A172 (cell line): ENCODE data around the gene CFAP53. TPM values are rescaled to one million over a fixed set of nuclear protein-coding genes. Genes with fewer than 3 reads are reported as not detected.

Source experiments
- DNase-seq: peaks from one replicate; pipeline ENCODE4 v3.0.0-alpha.2; 2015; ENCODE audit warnings: low spot score
- total RNA-seq: library from RNA; depleted of rRNA; stranded (reverse); fragments of >200 nt; shearing (Covaris generic); gene quantifications from 2 replicates; pipeline ENCODE4 v1.2.3, GENCODE V29; 2014

Gene CFAP53
- total RNA-seq, 1 experiment from 2014 or later, result 0.86 TPM

DNA sequence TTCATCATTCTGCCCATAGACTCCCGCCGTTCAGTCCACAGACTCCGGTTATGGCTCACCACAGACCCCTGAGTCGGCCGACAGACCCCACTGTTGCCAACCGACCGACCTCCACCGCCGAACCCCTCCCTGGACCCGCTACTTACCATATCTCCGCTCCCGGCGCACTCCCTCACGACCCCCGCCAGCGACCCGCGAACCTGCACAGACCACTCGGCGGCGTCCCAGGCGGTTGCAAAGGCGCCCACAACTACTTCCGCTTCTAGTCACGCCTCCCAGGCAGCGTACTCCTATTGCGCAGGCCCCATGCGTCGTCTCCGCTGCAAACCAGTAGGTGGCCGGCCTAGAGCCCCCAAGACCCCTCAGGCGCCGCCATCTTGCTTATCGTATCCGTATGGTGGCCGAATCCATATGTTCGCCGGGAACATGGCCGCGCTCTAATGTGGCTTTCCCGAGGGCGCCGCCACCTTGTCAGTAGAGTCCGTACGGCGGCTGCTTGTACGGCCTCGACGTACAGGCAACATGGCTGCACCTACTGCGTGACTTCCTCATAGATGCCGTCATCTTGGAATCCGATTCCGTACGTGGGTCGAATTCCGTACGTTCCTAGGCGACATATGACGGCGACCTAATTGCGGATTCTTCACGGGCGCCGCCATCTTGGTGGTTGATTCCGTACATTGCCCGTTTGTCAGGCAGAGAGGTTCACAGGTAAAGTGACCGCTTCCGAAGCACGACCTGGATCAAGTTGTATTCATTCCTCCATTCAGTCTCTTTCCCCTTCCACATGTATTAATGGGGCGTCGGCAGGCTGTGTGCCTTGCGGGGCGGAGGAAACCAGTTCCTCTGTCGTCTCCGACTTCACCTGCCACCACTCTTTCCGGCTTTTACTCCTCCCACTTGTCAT, 21.4 kb upstream of the CFAP53 start, which contains the start of gene CXXC1:
TSS of gene CXXC1 (minus strand) at position 252 of the 907 bp plus-strand sequence. CDS start at position 149, 103 bp downstream.
- DNase-seq, result peak; percentile 91

GRCh38 chr18:50287028-50287440, 20.7 kb upstream of the CFAP53 start:
- no peak for DNase-seq

DNA sequence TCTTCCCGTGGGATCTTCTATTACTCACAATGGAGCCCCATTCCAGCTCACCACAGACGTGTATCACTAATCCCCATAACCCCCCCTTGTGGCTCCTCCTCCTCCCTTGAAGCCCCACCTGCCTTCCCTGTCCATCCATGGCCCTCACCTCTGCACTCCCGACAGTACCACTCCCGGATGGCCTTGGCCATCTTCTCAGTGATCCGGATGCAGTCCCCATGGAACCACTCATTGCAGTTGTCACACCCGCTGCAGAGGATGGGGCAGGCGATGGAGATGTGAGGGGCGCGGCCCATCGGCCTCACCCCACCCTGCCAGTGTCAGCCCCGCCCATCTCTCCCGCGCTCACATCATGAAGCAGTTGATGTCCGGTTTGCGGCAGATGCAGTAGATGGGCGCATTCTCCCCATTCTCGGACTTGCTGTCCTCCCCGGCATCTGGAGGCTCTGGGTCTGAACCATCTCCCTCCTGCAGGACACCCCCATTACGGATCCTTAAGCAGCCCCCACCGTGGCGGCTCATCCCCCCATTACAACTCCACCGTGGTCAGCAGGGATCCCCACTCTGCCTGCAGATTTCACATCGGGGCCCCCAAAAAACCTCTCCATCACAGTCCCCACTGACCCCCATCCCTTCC, 20.2 kb upstream of the CFAP53 start:
- DNase-seq, result peak; percentile 60

DNA sequence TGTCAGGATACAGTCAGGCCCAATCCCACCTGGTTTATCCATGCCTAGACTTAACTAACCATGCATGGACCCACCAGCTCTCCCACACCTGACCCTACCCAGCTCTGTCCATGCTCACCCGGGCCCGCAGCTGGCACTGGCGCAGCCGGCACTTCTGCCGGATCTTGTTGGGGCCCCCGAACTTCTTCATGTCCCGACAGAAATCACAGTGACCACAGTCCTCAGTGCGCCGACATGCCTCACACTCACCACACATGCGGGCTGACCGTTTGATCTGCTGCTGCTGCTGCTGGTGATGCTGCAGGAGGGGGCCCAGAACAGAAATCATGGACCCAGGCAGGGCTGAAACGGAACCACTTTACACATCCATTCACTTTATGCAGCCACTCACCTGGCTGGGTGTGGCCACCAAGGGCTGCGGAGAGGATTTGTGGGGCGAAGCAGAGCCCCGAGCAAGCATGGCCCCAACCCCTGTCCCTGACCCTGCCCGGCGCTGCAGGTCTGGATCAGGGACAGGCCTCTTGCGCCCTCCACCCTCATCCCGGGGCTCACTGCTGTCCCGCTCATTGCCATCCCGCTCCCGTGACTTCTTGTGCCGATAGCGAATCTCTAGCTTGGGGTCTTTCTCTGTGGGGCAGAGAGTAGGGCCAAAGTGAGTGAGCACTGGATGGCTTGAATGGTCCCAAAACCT, 19.5 kb upstream of the CFAP53 start:
- no peak for DNase-seq

DNA sequence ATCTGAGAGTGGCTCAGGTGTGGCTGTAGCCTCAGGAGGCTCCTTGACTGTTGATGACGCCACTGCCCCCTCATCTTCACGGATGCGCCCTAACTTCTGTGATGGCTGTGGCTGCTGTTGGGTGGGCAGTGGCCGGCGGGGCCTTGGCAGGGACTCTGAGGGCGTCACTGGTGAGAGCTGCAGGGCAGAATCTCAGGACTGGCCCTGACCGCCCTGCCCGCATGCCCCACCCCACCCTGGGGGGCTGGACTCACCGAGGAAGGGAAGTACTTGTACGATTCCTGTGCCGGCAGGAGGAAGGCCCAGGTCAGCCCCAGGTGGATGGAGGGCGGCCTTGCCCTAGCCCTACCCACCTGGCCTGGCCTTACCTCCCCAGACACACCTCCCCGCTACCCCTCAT, 18.8 kb upstream of the CFAP53 start:
- no peak for DNase-seq

GRCh38 chr18:50284255-50284885, 18.1 kb upstream of the CFAP53 start:
- peak; percentile 25 for DNase-seq

- no peak for DNase-seq
These were observed 17.3 kb upstream of the CFAP53 start for GRCh38 chr18:50283469-50284209.

GRCh38 chr18:50282521-50283335, 16.4 kb upstream of the CFAP53 start:
- no peak for DNase-seq

- DNase-seq, result no peak
These were observed 15.8 kb upstream of the CFAP53 start for GRCh38 chr18:50281972-50282520.

GRCh38 chr18:50281295-50281971, 15.1 kb upstream of the CFAP53 start, which contains the start of gene MBD1:
Gene MBD1, minus strand, starts transcription at chr18:50281523. Its CDS starts 1,531 bp downstream, at chr18:50279992.
- peak; percentile 92 for DNase-seq

DNA sequence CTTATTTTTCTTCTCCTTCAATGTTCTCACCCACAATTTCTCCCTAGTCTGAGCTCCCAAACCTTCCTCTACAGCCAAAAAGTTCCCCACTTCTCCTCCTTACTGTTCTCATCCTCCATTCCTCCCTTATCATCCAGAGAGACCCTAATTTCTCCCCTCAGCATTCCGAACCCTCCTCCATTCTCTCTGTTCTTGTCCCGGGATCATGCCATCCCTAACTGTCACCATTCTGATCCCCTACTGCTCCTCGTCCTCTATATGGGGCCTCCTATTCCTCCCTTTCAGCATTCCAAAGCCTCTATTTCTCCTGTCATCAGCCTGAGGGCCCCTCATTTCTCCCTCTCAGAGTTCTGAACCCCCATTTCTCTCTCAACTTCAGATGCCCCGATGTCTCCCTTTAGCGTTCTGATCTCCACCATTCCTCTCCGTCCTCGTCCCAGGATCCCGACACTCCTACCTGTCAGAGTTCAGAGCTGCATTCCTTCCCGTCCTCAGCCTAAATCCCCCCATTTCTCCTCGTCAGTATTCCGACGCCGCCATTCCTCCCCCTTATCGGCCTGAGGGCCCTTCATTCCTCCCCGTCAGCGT, 14.5 kb upstream of the CFAP53 start:
- DNase-seq, result no peak

DNA sequence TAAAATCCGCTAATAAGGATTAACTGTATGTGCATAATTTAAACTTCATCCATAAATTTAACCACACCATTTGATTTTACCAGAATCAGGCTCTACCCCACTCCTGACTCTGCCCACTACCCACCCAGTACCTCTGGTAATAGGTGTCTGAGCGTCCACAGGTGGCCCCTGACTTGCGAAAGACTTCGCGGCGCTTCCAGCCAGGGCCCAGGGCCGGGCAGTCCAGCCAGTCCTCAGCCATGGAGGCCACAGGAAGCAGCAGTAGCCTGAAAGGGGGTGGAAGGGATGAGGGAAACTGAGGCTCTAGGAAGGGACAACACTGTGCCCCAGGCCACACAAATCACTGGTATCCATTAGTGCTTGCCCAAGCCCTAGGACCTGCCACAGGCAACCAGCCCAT, 13.5 kb upstream of the CFAP53 start:
- DNase-seq, result no peak

GRCh38 chr18:50277942-50278341, 11.6 kb upstream of the CFAP53 start:
- DNase-seq, result no peak

DNA sequence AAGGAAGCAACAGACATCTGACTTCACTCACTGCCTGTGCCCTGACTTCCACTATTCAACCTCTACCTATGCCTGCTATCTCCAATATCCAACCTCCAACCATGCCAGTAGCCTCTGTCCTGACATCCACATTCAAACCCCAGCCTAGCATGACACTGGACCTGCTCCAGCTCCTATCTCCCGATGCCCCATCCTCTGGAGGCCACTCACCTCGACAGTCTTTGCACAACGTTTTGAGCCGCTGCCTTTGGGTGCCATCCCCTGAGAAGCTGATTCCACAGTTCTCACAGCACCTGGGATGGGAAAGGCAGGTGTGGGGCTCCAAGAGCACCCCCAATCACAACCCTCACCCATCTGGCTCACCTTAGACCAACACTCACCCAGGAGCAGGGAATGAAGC, 10.2 kb upstream of the CFAP53 start:
- no peak for DNase-seq

DNA sequence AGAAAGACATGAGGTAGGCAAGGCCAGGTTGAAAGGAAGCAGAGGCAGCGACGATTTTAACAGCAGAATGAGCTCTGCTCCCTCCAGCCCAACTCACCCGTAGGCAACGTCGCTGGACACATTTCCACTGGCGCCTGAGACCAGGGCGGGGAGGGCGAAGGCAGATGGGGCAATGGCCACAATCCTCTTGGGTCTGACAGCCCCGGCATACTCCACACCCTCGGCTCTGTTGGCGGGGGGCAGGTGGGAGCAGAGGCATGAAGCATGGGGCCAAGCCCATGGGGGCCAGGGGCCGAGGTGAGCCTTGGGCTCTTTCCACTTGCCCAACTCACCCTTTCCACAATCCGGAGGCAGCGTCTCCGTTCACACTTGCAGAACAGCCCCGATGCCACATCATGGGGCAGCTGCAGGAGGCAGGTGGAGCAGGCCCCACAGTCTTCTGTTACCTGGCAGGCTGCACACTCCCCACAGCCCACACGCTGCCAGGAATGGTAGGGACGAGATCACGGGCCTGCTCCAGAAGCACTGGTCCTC, 9.3 kb upstream of the CFAP53 start:
- no peak for DNase-seq

- no peak for DNase-seq
These were observed 8.6 kb upstream of the CFAP53 start for GRCh38 chr18:50274941-50275340.

GRCh38 chr18:50274044-50274442, 7.7 kb upstream of the CFAP53 start:
- no peak for DNase-seq

GRCh38 chr18:50273203-50274043, 7.1 kb upstream of the CFAP53 start:
- DNase-seq, result no peak
